Cardiac septum (tissue), 1 donor: ENCODE data around the gene BTG4. TPM values are rescaled to one million over a fixed set of nuclear protein-coding genes. Genes with fewer than 3 reads are reported as not detected.

Experiments
- DNase-seq: peaks from one replicate; pipeline ENCODE4 v3.0.0-alpha.2; 2020; ENCODE audit warnings: low spot score
- intact Hi-C: fragments of 100-400 bp; cut with DNase I; formaldehyde crosslinking; loops from one replicate; pipeline ENCODE4 v1.14.0; 2022
- total RNA-seq: library from RNA; stranded (reverse); fragmentation: NEBNext Ultra II Directional; extraction: Animal tissue kit (Norgen Biotek cat#: 25700); gene quantifications from one replicate; pipeline ENCODE4 v1.2.1, GENCODE V29; 2021
- donor health status: DM: no; HTN: no; CAD: no.

Gene BTG4
- total RNA-seq, 1 donor from 2014 or later, result not detected

DNA sequence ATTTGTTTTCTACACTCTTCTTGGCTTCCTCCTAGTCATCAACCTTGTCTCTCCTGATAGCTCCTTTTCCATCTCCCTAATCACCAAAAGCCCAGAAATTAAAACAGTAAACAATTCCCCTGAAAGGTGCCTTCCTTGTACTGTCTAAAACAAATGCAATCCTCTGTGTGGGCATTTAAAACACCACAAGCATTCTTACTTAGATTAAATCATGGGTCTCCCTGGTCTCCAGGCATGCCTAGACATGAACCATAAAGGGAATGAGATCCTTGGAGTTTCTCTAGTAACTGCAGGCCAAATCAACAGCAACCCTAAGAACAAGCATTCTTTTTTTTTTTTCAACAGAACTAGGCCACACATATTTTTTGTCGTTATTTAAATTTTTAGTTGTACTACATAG, 1.9 kb downstream of the BTG4 start:
- intact Hi-C loops, result no loop called here
- no peak for DNase-seq

DNA sequence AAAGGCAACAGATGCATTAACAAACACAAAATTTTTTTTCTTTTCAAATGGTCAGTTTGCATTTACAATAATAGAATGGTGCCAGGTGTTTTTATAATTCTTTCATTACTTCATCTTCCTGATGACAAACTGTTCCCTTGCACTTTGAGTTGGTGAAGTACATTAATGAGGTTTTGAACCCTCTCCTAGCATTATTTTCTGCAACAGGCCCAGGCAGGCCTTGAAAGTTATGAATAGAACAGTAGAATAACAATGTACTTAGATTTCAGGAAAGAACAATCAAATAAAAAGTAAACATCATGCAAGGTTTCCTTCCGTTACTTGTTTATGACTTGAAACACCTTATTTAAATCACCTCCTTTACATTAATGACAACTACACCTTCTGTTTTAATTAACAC, 9.6 kb downstream of the BTG4 start:
- intact Hi-C loops, result no loop called here
- DNase-seq, result no peak

- intact Hi-C loops, result no loop called here
- DNase-seq, result no peak
Observed at GRCh38 chr11:111500481-111500880, 11.7 kb downstream of the BTG4 start.

GRCh38 chr11:111499483-111499882, 12.7 kb downstream of the BTG4 start:
- intact Hi-C loops, result no loop called here
- no peak for DNase-seq

- intact Hi-C loops, result no loop called here
- DNase-seq, result no peak
Observed at GRCh38 chr11:111494040-111494439, 18.1 kb downstream of the BTG4 start.

GRCh38 chr11:111490496-111490895, 21.7 kb downstream of the BTG4 start:
- DNase-seq, result no peak
- intact Hi-C loops, result no loop called here

GRCh38 chr11:111483431-111483830, 28.8 kb downstream of the BTG4 start:
- no peak for DNase-seq
- intact Hi-C loops, result no loop called here

GRCh38 chr11:111479666-111480065, 32.5 kb downstream of the BTG4 start:
- intact Hi-C loops, result no loop called here
- no peak for DNase-seq

- DNase-seq, result no peak
- intact Hi-C loops, result no loop called here
Observed at GRCh38 chr11:111477898-111478297, 34.3 kb downstream of the BTG4 start.

DNA sequence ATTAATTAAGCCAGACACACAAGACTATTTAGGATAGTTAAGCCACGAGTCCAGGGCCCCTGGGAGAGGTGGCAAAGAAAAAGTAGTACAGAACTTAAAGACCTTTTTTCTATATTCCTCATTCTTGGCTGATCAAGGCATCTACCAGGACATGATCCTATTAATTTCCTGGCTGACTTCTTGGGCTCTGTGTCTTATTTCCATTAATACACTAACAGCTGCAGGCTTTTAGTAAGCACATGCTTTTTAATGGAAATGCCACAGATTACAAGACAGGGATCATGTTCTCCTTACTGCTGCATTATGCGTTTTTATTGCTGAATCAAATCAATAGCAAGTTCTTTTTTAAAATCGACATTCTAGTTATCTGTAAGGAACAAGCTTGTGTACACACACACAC, 35.2 kb downstream of the BTG4 start:
- intact Hi-C loops, result no loop called here
- DNase-seq, result no peak

- intact Hi-C loops, result no loop called here
- DNase-seq, result no peak
Observed at GRCh38 chr11:111476366-111476765, 35.8 kb downstream of the BTG4 start.

GRCh38 chr11:111474432-111474831, 37.8 kb downstream of the BTG4 start:
- DNase-seq, result no peak
- intact Hi-C loops, result no loop called here

GRCh38 chr11:111472228-111472627, 40.0 kb downstream of the BTG4 start:
- DNase-seq, result no peak

GRCh38 chr11:111469200-111469599, 43.0 kb downstream of the BTG4 start:
- intact Hi-C loops, result no loop called here
- no peak for DNase-seq

More at GRCh38 chr11:111472228-111472627, 40.0 kb downstream of the BTG4 start:
- intact Hi-C loops, result no loop called here

- intact Hi-C loops, result no loop called here
- DNase-seq, result no peak
Observed at GRCh38 chr11:111466615-111467014, 45.6 kb downstream of the BTG4 start.

DNA sequence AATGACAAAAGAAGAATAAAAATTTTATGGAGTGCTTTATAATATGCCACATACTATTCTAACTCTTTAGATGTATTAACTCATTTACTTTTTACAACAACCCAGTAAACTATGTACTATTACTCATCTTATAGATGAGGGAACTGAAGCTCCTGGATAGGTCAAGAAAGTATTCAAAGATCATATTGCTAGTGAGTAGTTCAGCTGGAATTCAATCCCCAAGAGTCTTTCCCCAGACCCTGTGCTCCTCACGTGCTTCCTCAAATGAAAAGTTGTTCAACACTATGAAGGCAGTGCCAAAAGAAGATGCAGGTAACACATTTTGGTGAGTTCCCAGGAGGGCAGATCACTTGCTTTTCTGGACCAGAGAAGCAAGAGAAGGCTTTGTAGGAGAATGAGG, 46.8 kb downstream of the BTG4 start:
- intact Hi-C loops, result no loop called here

GRCh38 chr11:111463276-111463675, 48.9 kb downstream of the BTG4 start:
- no peak for DNase-seq
- intact Hi-C loops, result no loop called here

More for the DNA sequence above, 46.8 kb downstream of the BTG4 start:
- no peak for DNase-seq

DNA sequence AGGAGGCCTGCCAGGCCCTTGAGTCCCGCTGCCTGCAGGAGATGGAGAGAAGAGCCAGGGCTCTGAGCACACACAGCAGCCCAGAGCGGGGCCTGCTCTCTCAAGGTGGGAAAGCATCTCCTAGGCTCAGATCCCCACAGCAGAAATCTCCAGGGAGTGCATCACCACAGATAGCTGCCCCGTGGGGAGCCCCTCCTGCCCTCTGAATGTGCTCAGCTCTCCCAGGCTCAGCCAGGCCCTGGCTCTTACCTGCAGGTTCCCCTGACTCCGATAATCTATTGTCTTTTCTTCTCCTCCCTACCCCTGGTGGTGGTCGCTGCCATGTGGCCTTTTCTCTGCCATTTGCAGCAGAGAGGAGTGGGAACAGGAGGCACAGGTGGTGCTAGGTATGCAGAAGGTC, 49.9 kb downstream of the BTG4 start:
- no peak for DNase-seq
- intact Hi-C loops, result no loop called here

- no peak for DNase-seq
- intact Hi-C loops, result no loop called here
Observed at GRCh38 chr11:111461460-111462235, 50.5 kb downstream of the BTG4 start.

DNA sequence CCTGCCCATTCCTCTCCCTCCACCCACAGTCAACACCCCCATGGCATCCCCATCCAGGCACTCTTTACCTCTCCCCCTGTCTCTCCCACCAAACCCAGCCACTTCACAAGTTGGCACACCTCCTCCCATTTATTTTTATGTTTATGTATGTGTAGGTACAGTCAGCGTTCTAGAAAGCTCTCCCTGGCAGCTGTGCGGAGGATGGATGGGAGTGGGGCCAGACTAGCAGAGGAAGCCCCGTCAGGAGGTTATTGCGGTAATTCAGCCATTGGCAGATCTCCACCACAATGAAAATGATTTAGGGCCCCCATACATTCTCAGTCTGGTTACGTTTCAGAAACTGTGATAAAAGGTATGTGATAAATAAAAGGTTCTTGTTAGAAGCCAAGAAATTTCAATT, 51.3 kb downstream of the BTG4 start:
- intact Hi-C loops, result no loop called here
- no peak for DNase-seq

GRCh38 chr11:111460340-111460739, 51.8 kb downstream of the BTG4 start:
- intact Hi-C loops, result no loop called here
- DNase-seq, result no peak
